Activated naive CD4-positive, alpha-beta T cell treated with anti-CD3 and anti-CD28 coated beads, Interleukin-2, amount 50 U/mL, for 16 hours (primary cell): ENCODE results near the gene FGF19.

Experiments used
- DNase-seq: peaks from one replicate; pipeline ENCODE4 v3.0.0-alpha.2; 2020

FGF19 gene

DNA sequence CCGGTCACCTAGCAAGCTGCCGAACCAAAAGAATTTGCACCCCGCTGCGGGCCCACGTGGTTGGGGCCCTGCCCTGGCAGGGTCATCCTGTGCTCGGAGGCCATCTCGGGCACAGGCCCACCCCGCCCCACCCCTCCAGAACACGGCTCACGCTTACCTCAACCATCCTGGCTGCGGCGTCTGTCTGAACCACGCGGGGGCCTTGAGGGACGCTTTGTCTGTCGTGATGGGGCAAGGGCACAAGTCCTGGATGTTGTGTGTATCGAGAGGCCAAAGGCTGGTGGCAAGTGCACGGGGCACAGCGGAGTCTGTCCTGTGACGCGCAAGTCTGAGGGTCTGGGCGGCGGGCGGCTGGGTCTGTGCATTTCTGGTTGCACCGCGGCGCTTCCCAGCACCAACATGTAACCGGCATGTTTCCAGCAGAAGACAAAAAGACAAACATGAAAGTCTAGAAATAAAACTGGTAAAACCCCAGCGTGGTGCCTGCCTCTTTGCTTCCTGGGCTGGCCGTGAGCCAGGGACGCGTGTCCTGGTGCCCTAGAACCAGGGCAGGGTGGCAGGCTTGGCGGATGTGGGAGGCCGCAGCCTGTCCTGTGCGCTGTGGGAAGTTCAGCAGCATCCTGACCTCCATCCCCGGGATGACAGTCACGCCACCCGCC is 49.7 kb downstream of the FGF19 start:
- no peak for DNase-seq

- no peak for DNase-seq
Measured at GRCh38 chr11:69653406-69653960, 50.3 kb downstream of the FGF19 start.

GRCh38 chr11:69652999-69653398 is 50.8 kb downstream of the FGF19 start:
- no peak for DNase-seq

DNA sequence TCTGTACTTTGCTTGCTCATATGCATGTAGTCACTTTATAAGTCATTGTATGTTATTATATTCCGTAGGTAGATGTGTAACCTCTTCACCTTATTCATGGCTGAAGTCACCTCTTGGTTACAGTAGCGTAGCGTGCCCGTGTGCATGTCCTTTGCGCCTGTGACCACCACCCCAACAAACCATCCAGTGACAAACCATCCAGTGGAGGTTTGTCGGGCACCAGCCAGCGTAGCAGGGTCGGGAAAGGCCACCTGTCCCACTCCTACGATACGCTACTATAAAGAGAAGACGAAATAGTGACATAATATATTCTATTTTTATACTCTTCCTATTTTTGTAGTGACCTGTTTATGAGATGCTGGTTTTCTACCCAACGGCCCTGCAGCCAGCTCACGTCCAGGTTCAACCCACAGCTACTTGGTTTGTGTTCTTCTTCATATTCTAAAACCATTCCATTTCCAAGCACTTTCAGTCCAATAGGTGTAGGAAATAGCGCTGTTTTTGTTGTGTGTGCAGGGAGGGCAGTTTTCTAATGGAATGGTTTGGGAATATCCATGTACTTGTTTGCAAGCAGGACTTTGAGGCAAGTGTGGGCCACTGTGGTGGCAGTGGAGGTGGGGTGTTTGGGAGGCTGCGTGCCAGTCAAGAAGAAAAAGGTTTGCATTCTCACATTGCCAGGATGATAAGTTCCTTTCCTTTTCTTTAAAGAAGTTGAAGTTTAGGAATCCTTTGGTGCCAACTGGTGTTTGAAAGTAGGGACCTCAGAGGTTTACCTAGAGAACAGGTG is 51.8 kb downstream of the FGF19 start:
- DNase-seq = no peak

GRCh38 chr11:69650832-69651344 is 52.9 kb downstream of the FGF19 start:
- DNase-seq = no peak

GRCh38 chr11:69650081-69650831 is 53.6 kb downstream of the FGF19 start:
- no peak for DNase-seq

DNA sequence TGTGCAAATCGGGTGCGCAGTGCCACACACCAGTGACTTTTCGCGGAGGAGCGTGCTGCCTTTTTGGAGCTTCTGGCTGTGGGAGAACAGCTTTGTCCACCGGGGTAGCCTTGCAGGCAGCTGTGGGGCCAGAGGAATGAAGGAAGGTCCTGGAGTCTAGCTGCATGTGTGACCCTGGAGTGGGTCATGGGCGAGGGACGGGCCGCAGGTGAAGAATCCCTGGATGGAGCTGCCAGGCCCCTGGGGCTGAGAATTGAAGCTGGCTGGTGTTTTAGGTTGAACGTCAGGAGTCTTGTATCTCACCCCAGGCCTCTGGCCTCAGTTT is 54.3 kb downstream of the FGF19 start:
- DNase-seq = no peak

DNA sequence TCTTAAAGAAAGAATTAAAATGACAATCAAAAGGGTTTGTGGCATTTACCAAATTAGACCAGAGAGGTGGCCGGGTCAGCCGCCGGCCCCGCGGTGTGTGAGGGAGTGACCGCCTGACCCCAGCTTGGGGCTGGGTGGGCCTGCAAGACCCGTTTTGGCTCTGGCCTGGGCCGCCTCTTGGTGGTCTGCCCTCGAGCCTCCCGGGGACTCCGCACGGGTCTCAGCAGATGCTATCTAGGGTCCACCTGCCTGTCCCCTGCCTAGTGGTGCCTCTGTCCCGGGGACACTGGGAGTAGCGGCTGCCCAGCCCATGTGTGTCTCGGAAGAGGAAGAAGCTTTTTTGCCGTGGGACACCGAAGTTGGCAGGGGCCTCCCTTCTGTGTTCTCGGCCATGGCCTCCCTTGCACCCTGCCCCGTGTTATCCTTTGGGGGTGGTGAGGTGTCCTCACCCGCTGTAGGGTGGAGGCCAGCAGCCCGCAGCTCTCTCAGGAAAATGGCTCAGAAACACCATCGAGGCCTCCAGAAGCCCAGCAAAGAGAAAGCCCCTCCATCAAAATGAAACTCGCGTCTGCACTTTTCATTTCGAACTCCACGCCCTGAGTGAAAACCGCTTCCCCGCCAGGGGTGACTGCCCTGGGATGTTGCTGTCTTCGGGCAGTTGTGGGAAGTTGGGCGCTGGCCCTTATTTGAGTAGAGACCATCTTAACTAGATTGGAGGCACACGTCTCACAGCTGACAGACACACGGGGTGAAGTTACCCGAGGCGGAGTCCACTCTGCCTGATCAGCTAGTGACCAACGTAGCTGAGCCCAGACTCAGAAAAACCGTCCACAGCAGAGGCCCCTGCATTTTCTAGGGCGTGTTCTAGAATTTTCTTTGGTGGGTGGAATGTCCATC is 54.9 kb downstream of the FGF19 start:
- DNase-seq = no peak
